ENCODE results near the gene GPATCH11. TPM values are rescaled to one million over a fixed set of nuclear protein-coding genes. Genes with fewer than 3 reads are reported as not detected.

GPATCH11 gene
- polyA plus RNA-seq, 1 donor (not counting 4 experiments of a cell fraction or from before 2014, with no cell fraction given): 4.9 TPM

- no peak for TF ChIP-seq EZH2 (IDR thresholded peaks at IDR 0.05; ENCODE audit: low read length)
- no peaks in the 10 kb centered on the region for H3K79me2 ChIP-seq (ENCODE audit: control insufficient read depth, insufficient read depth, low read length)
- no peak overlapping the region for H3K9ac ChIP-seq (ENCODE audit: control insufficient read depth, extremely low read depth, insufficient read depth, low read length)
- H3K4me3 ChIP-seq (ENCODE audit: control insufficient read depth in 2 of 3, extremely low read depth in 1 of 3, insufficient read depth in 2 of 3, low read depth in 1 of 3, low read length in 3 of 3): no peak overlapping the region
- H3K27ac ChIP-seq (ENCODE audit: control insufficient read depth, insufficient read depth, low read length): no peak overlapping the region
- no peaks in the 10 kb centered on the region for H3K27me3 ChIP-seq (ENCODE audit: control insufficient read depth, extremely low read depth, insufficient read depth, low read length)
- DNase-seq (ENCODE audit: low read depth, low spot score): no peak
- H3K36me3 ChIP-seq (ENCODE audit: control insufficient read depth in 2 of 2, extremely low read depth in 1 of 2, insufficient read depth in 2 of 2, low read length in 2 of 2): peaks cover 12 to 21% of the 10 kb centered on the region in 2 experiments
- dilution Hi-C loops (cut with MboI; ENCODE audit: extremely low pct_ligation_motif_present, low sequenced_read_pairs): no loop called here
- H2AFZ ChIP-seq (ENCODE audit: control insufficient read depth, low read length): no peak overlapping the region
- peak; percentile 20 for FAIRE-seq
- H3K4me2 ChIP-seq (ENCODE audit: control insufficient read depth, extremely low read depth, insufficient read depth, low read depth, low read length): no peak overlapping the region
- no peaks in the 10 kb centered on the region for H3K9me1 ChIP-seq (ENCODE audit: control insufficient read depth, extremely low read depth, insufficient read depth, low read length)
- H3K4me1 ChIP-seq (ENCODE audit: control insufficient read depth, extremely low read depth, insufficient read depth, low read length): peaks cover 23% of the 10 kb centered on the region
- no peaks in the 10 kb centered on the region for H3K9me3 ChIP-seq (ENCODE audit: control insufficient read depth, low read depth, low read length)
- H4K20me1 ChIP-seq (ENCODE audit: control insufficient read depth, extremely low read depth, insufficient read depth, low read length): no peaks in the 10 kb centered on the region
Observed at GRCh38 chr2:37109523-37109922, 25.2 kb downstream of the GPATCH11 start.

DNA sequence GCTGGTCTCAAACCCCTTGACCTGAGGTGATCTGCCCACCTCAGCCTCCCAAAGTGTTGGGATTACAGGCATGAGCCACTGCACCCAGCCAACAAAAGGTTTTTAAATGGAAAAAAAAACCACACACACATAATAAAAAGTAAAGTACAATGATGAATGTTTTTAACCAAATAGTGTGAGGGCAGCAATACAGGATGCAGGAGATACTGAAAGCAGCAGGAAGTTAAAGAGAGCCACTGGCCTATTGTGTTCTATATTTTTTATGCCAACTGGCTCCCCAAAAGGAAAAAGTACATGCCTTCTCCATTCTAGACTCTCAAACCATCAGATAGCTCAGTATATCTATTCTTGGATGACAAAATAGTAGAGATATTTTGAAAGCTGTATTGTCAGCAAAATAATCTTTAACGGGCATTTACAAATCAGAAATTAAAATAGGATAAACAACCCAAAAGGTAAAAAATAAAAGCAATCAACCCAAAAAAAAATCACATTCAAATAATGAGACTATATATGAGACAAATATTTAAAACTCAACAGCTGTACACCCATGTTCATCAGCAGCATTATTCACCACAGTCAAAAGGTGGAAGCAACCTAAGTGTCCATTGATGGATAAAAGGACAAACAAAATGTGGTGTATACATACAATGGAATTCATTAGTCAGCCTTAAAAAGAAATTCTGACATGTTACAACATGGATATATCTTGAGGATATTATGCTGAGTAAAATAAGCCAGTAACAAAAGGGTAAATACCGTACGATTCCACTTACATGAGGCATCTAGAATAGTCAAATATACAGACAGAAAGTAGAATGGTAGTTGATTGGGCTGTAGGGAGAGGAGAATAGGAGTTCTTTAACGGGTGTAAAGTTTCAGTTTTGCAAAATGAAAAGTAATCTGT, 26.2 kb downstream of the GPATCH11 start:
- FAIRE-seq (peak; percentile 57), DNase-seq (ENCODE audit: low read depth, low spot score) (peak; percentile 63)
- no peak overlapping the region for H2AFZ ChIP-seq (ENCODE audit: control insufficient read depth, low read length)
- H3K27me3 ChIP-seq (ENCODE audit: control insufficient read depth, extremely low read depth, insufficient read depth, low read length): no peaks in the 10 kb centered on the region
- no peak overlapping the region for H3K27ac ChIP-seq (ENCODE audit: control insufficient read depth, insufficient read depth, low read length)
- H3K9ac ChIP-seq (ENCODE audit: control insufficient read depth, extremely low read depth, insufficient read depth, low read length): no peak overlapping the region
- H3K4me3 ChIP-seq (ENCODE audit: control insufficient read depth in 2 of 3, extremely low read depth in 1 of 3, insufficient read depth in 2 of 3, low read depth in 1 of 3, low read length in 3 of 3): no peak overlapping the region
- H3K9me3 ChIP-seq (ENCODE audit: control insufficient read depth, low read depth, low read length): no peaks in the 10 kb centered on the region
- no peaks in the 10 kb centered on the region for H3K9me1 ChIP-seq (ENCODE audit: control insufficient read depth, extremely low read depth, insufficient read depth, low read length)
- H4K20me1 ChIP-seq (ENCODE audit: control insufficient read depth, extremely low read depth, insufficient read depth, low read length): no peaks in the 10 kb centered on the region
- H3K4me2 ChIP-seq (ENCODE audit: control insufficient read depth, extremely low read depth, insufficient read depth, low read depth, low read length): peak overlapping the region; percentile 42
- no peaks in the 10 kb centered on the region for H3K79me2 ChIP-seq (ENCODE audit: control insufficient read depth, insufficient read depth, low read length)
- TF ChIP-seq CTCF (optimal IDR thresholded peaks at IDR 0.05 in 1 of 3, IDR thresholded peaks at IDR 0.05 in 1 of 3, conservative IDR thresholded peaks at IDR 0.05 in 1 of 3; ENCODE audit: extremely low read depth in 1 of 3, insufficient read depth in 2 of 3, low read length in 3 of 3) (no peak), EZH2 (IDR thresholded peaks at IDR 0.05; ENCODE audit: low read length) (no peak)
- H3K36me3 ChIP-seq (ENCODE audit: control insufficient read depth in 2 of 2, extremely low read depth in 1 of 2, insufficient read depth in 2 of 2, low read length in 2 of 2): peaks cover 12 to 21% of the 10 kb centered on the region in 2 experiments
- dilution Hi-C loops (cut with MboI; ENCODE audit: extremely low pct_ligation_motif_present, low sequenced_read_pairs): no loop called here
- H3K4me1 ChIP-seq (ENCODE audit: control insufficient read depth, extremely low read depth, insufficient read depth, low read length): peaks cover 23% of the 10 kb centered on the region
